Activated CD8-positive, alpha-beta memory T cell treated with anti-CD3 and anti-CD28 coated beads for 24 hours (primary cell): ENCODE measurements around the gene MTMR4.
A peak's percentile ranks its signal among the peaks of the same experiment; 100 is the strongest.
"Not testable (repeated sequence)": the region's sequence is repeated elsewhere in the genome, so short reads cannot be mapped to it uniquely, and the experiment has no call there.

Source experiments
- DNase-seq: peaks from one replicate; pipeline ENCODE4 v3.0.0-alpha.2; 2020

MTMR4 gene

DNA sequence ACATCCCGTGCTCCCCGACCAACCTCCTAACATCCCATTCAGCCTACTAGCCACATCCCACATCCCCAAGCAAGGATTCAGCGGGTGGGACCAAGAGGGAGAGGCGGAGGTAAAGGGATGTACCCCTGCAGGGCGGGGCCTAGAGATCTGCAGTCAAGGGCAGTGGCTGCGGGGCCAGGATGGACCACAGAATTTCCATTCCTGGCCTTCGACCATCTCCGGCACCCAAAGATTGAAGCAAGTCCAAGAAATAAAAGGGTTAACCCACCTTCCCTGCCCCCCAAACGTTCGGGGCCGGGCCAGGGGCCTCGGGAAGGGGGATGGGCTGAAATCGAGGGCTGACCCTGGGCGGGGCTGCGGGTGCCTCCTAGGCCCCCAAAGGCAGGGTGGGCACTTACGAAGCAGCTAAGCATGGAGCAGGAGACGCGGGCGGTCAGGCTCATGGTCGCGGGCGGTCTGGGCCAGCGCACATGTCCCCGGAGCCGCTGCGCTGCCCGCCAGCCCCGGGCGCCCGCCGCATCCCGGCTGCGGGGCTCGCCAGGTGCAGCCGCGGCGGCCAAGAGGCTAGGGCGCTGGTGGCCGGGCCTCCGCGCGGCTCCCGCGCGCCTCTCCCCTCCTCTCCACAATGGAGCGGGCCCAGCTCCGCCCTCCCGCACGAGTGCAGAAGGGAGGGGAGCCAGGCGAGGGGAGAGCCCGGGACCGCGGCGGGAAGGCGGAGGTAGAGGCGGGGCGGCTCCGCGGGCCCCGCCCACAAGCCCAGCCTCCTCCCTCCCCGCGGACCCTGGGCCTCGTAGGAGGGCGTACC lies at the start of gene MTMR4:
Gene MTMR4 (minus strand): TSS at position 674 of the 805 bp plus-strand sequence. CDS start 231 bp downstream, at position 443.
- peak; percentile 87 for DNase-seq

DNA sequence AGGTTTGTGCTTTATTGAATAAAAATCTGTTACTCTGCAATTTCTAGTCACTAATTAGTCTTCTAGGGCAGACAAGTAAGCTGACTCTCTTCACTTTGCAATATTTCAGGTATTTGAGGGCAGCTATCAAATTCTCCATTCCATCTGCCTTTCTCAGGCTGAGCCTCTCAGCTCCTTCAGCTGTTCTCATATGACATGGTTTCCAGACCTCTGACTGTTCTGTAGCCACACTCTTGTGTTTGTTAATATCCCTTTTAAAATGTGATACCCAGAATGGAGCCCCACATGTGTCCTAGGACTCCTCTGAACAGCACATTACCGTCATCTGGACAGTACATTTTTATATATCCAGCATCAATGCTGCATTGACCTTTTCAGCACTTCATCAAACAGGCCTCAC lies 46.1 kb upstream of the MTMR4 start:
- DNase-seq = no peak

DNA sequence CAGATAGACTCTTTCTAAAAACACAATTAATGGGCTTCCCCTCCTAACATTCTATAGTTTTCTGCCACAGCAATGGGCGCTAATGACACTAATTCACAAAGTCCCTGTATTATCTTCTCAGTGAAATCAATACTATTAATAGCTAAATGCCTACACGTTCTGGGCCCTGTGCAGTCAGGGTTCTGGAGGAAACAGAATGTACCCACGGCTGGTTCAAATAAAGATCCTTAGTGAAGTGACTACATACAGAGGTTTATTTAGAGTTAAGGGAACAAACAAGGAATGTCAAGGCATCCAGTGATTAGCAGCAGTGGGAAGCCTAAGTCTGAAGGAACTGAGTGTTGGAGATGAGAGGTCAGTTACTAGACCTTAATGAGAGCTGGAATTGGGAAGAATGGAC lies 43.5 kb upstream of the MTMR4 start:
- DNase-seq = no peak

DNA sequence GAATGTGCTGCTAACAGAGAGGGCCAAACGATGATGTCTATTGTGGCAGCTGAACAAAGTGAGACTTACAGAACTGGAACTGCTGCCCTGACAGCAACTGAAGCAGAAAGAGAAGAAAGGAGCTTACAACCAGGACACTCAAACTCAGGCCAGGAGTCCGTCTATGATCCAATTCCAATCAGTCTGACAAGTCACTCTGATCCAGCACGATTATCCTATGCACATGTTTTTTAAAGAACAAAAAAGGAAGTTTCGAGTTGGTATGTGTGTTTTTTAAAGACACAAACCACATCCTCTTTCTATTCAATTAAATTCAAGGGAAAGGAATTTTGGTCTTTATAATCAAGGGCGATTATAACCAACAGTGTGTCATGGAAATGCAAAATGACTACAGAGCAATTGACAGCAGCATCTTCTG lies 42.4 kb upstream of the MTMR4 start:
- DNase-seq = no peak

DNA sequence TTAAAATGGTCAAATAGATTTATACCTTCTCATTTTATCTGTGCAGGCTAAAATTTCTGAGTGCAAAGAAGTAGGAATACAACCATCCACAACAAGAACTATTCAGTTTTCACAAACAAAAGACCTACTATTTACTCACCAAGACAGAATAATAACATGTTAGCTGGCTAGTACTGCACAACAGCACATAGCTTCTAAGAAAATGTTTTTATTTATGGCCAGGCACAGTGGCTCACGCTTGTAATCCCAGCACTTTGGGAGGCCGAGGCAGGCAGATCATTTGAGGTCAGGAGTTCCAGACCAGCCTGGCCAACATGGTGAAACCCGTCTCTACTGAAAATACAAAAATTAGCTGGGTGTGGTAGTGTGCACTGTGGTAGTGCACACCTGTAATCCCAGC lies 40.7 kb upstream of the MTMR4 start:
- not testable (repeated sequence) for DNase-seq

DNA sequence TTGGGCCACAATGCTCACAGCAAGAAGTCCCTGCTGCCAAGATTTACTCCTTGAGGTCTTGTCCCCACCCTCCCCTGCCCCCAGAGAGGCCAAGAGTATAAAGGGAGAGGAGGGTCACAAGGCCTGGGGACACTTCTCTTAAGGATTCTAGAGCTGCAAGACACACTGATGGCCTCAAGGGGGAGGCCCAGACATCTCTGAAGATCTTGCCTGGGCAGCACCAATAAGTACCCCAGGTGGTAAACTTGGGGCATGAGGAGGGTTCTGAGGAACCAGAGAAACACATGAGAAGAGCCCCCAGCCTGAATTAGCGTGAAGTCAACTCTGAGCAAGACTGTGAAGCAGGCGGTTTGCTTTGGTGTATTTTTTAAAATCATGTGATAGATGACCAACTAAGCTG lies 26.8 kb upstream of the MTMR4 start:
- DNase-seq = no peak

DNA sequence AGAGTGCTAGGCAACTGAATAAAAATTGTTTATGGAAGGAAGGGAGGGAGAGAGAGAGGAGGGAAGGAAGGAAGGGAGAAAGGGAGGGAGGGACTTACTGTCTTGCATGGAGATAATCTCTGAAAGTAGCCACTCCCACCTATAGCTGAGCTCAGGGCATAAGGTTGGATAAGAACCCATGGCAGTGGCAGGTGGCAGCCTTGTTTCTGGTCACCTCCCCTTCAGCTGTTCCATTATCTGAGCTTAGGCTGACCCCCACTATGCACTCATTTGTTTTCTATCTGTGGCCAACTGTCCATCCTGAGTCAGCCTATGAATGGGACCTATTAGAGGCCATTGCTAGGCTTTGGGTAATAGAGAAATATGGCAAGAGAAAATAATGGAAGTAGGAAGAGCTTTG lies 25.3 kb upstream of the MTMR4 start:
- DNase-seq = no peak

DNA sequence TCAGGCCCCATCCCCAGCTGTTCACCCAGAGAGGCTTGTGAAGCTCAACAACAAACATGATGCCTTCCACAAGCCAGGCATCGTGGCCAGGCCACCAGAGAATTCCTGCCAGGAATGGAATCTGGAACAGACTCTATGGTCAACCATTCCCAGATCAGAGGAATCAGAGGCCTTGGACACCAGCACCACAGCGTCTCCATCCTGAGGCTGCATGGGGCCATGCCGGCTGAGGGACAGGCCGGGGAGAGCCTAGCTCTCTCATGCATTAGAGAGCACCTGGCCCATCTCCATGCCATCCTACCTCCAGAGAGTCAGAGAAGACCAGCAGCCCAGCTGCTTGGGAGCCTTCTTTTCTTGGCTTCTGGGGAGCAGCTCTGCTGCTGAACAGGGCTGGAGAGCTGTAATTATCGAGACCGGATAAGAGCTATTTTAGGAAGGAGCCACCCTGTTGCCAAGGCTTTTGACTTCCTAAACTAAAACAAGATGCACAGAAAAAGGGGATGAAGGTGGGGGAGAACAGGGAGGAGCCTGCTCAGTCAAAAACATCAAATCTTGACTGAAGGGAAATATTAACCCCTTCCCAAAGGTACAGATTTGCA lies 24.5 kb upstream of the MTMR4 start:
- no peak for DNase-seq

DNA sequence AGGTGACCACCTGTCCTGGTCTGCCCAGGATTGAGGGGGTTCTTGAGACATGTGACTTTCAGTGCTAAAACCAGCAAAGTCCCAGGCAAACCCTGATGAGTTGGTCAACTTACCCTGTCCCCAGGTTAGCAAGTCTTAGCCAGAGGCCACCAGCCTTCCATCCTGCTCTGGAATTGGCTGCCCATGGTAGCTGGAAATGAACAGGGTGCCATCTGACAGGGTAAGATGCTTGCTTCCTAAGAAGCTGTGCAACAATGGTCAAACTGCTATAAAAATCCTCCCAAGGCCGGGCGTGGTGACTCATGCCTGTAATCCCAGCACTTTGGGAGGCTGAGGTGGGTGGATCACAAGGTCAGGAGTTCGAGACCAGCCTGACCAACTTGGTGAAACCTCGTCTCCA lies 22.8 kb upstream of the MTMR4 start:
- DNase-seq = no peak

DNA sequence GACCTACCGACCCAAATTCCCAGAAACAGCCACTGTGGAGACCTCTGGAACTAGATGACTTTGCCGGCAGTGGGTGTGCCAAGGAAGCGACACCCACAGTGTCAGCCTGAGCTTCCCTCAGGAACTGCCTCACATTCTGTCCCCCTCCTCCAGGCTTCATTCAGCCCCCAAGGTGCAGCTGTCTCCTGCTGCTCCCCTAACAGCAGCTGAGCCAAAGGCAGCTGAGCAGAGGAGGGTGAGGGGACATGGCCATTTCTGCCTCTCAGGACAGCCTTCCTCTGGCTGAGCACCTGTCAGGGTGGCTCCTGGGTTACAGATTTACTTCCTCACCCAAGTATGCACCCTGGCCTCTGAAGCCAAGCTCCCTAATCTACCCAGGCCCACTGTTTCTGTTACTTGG lies 22.1 kb upstream of the MTMR4 start:
- DNase-seq = no peak

DNA sequence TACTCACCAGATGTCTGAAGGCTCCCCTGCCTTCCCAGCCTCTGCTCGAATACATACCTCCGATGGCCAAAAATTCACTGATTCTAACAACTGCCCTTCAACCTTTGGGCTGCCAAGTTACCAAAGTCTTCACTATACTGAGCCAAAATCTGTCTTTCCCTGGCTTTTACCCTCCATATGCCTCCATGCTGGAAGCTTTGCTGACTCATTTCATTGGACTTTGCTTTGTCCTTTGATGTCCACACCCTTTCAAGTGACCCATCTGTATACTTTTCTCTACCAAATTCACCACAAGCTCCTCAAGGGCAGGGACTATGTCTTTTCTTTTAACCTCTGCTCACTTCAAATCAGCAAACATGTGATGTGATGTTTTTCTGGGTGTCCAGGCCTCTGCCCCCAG lies 21.0 kb upstream of the MTMR4 start:
- no peak for DNase-seq

DNA sequence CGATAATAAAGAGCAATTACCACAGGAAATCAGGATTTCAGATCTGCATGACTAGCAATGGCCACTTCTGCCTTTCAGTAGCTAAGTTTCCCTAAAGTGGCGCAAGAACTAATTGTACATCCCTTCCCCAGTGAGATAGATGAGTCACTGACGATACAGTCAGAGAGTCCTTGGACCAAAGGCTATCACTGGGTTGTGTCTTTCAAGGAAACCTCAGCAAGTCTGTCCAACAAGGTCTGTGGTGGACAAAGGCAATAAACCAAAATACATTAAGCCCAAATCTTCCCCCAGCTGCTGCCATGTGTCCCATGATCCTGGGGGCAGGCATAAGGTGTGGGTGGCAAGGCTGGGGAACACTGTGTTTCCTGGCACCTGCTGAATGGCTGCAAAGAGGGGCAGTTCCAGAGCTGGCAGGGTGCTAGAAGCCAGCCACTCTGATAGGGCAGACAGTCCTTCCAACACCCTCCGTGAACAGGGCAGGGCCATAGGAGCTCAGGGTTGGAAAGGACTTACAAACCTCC lies 20.5 kb upstream of the MTMR4 start:
- no peak for DNase-seq

DNA sequence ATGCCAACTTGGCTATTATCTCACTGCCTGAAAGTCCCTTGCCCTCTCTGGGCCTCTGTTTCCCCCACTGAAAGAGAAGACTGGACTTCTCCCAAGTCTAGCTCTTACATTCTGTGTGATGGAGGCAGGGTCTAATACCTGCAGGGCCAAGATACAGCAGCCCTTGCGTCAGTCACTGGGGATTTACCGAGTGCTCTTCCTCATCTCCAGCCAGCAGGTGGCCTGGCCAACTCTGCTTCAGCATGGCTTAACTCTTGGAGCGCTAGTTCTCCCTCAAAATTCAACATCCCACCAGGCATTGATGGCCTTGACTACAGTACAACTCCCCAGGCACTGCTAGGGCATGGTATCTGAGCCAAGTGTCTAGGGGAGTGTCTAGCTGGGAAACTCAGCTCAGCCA lies 19.9 kb upstream of the MTMR4 start:
- DNase-seq = no peak

DNA sequence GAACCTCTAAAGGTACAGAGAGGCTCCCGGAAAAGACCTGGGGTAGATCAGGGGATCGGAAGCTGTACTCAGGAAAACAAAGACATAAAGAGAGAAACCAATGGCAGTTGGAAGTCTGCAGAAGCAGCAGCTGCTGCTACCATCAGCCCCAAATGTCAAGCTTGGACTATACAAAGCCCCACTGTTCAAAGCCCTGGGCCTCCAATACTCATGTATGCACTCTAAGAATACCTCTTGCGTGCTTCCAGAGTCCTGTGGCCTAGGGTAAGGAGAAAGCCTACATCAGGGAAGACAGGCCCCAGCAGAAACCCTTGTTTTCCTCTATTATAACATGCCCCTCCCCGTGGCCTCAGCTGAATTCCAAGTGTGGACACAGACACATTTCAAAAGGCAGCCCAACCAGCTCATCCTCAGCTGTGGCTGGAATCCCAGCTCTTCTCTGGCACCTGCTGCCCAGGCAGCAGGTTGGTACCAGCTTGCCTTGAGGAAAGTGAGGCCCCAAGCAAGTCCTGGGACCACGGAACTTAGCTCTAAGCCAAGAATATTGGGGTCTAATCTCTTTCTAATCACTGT lies 19.3 kb upstream of the MTMR4 start:
- DNase-seq = no peak

DNA sequence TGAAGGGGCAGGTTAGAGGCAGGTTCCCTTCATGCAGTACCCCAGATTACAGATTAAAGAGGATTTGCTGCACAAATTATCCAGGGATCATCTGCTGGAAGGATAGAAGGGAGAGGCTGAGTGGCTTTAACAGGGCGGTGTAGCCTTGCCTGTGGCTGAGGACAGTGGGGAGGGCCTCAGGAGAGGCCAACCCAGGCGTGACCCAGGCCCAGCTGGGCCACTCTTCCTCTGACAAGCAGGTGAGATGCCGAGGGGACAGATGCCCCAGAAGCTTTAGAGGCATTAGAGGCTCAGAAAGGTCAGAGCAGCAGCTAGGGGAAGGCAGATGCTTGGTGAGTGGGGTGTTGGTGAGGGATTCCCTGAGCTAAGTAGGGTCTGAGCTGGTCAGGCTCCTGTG lies 18.1 kb upstream of the MTMR4 start:
- DNase-seq = no peak

DNA sequence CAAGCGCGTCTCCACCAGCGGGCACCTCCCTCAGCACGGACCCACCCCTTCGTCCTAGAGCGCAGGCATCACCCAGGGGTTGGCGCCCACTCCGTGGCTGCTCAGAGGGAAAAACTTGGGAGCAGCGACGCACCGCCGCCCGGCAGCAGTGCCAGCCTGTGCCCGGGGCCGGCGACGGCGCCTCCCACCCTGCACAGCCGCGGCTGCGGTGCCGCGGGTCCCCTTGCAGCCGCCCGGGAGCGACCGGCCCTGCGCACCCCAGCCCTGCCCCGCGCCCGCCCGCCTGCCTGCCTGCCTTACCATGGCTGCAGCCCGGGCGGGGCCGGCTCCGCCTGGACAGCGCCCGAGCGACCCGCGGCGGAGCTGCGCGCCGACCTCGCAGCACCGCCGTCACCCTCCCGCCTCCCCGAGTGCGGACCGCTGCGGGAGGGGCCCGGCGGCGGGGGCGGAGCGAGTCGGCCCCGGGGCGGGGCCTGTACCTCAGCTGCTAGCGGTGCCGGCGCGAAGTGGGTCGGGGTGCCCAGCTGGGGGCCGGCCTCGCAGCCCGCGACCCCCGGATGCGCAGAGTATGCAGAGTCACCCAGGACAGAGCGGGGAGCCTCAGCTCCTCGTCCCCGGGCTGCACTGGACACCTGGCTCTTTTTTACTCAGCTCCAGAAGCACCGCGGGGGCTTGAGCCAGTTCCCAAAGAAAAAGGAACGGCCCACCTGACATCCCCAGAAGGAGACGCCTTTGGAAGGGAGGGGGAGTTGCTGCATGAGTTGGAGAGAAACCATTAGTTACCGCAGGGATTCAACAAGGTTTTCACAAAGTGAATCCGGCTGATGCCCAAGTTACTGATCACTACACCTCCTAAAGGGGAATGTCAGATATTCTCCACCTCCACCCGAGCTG lies 17.5 kb upstream of the MTMR4 start:
- DNase-seq = peak; percentile 81

DNA sequence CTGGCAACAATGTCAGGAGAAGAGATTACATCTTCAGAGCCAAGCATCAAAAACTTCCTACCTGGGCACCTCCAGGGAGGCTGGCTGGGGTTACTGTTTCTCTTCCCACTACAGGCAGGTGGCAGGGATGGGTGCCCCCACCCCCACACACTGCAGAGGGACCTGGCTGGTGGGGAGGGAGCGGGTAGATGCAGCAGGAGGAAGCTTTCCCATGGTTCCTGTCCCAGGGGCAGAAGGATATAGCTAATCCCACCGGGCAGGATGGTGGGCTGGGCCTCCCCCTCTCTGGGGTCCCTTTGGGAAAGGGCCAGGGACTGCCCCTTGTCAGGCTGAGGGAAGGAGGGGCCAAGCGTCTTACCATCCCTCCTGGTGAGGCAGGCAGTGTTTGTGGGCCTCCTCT lies 16.7 kb upstream of the MTMR4 start:
- DNase-seq = peak; percentile 53

DNA sequence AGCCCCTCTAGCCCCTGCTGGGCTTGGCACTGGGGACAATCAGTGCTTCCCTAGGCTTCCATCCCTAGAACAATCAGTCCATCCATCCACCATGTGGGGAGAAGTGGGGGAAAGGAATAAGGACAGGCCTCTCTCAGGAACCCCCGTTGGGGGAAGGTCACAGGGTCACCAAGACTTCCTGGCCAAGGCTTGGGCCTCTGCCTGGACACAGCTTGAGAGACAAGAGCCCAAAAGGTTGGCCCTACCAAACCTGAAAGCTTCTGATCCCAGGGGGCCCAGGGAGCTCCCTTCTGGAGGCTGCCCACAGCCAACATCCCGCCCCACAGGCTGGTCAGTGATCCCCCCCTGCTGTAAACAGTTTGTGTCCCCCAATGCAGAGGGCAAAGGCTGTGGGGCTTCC lies 16.2 kb upstream of the MTMR4 start:
- peak; percentile 53 for DNase-seq

DNA sequence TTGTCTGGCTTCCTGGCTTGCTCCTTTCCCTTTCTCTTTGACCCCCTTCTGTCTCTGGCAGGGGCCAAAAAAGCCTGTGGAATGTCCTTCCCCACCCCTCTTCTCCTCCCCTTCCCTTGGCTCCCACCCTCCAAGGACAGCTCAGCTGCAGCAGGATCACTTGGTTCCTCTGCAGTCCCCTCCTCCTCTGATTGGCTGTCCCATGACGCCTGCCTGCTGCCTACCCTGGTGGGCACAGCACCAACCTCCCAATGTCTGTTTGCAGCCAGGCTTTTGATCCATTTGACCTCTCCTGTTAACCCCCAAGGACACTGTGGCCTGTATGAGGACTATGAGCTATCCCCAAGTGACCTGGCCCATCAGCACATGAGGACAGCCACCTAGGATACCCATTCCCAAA lies 14.8 kb upstream of the MTMR4 start:
- peak; percentile 51 for DNase-seq

DNA sequence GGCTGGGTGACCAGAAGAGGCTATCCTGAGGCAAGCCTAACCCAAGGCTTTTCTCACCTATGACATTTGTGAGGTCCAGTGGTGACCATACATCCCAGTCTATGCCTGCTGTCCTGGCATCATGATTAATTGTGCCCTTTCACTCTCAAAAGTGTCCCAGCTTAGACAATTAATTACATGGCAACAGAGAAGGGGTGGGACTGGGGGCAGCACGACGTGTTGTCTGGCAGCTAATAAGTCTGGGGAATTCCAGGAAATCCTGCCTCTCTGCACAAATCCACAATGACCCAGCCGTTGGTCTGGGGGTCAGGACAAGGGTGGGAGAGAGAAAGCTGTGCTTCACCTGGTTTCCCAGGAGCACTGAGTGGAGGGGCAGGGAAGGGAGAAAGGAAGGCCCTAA lies 14.0 kb upstream of the MTMR4 start:
- DNase-seq = no peak

DNA sequence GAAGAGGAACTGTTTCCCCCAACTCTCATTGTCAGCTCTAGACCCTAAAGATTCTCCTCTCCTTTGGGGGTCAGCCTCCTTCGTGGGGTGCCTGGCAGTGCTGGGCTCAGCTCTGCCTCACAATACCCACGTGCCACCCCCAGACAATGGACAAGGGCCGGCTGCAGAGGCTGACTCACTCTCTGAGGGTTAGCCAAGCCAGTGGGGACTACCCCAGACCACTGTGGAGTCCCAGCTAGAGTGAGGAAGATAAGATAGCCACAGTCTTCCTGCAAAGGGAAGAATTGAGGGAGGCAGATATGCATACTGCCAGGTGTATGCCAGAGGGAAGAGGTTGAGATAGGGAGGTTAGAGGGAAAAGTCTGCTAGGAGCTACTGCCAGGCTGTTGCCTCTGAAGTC lies 13.5 kb upstream of the MTMR4 start:
- DNase-seq = no peak

DNA sequence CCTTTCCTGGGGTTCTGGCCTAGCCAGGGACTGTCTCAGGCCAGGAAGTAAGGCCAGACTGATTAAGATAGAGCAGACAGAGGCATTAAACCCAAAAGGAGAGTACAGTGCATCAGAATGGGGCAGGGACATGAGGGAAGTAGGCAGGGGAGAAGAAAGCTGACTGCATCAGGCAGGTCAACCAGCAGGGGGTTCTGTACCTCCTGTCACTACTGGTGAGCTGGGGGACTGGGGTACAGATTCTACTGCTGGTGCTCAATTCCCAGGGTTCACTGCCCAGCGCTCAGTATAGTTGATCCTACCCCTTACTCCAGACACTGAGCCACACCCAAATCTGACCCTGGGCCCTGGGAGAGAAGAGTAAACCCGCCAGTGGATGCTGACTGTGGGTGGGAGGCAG lies 12.9 kb upstream of the MTMR4 start:
- no peak for DNase-seq

DNA sequence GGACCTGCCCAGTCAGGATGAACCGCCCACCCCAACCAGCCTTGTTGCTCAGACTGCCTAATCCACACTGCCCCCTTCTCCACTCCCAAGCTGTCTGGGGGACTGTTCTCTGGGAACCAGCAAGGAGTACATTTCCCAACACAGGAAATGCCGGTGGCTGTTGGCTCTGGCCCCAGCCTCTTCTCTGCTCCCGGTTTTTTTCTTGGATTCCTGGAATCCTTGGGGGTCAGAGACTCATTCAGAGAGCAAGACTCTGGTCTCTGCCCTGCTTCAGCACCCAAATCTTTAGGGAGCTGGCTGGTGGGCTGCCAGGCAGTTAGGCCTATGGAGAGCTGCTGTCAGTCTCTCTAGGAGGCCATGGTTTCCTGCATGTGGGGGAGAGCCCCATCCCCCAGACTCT lies 10.8 kb upstream of the MTMR4 start:
- DNase-seq = no peak
